ENCODE measurements around the gene ARL2.

GRCh38 chr11:65057526-65057925 lies 43.6 kb downstream of the ARL2 start:
- no peak for TF ChIP-seq NFRKB (IDR thresholded peaks at IDR 0.05)
- TF ChIP-seq ARNT (IDR thresholded peaks at IDR 0.05) = no peak
- no peak for TF ChIP-seq SUZ12 (IDR thresholded peaks at IDR 0.05)
- TF ChIP-seq PKNOX1 (IDR thresholded peaks at IDR 0.05) = no peak
- TF ChIP-seq FOXK2 (IDR thresholded peaks at IDR 0.05) = no peak
- TF ChIP-seq LEF1 (IDR thresholded peaks at IDR 0.05; ENCODE audit: borderline replicate concordance) = no peak
- no peak for TF ChIP-seq ZNF384 (IDR thresholded peaks at IDR 0.05)
- no peak for TF ChIP-seq FOXA1 (IDR thresholded peaks at IDR 0.05)
- TF ChIP-seq SP1 (IDR thresholded peaks at IDR 0.05) = no peak
- TF ChIP-seq BHLHE40 (IDR thresholded peaks at IDR 0.05; ENCODE audit: borderline replicate concordance) = no peak
- TF ChIP-seq TARDBP (IDR thresholded peaks at IDR 0.05) = no peak
- no peak for TF ChIP-seq HDGF (IDR thresholded peaks at IDR 0.05; ENCODE audit: borderline replicate concordance)
- TF ChIP-seq L3MBTL2 (conservative IDR thresholded peaks at IDR 0.05) = no peak
- TF ChIP-seq ELF4 (IDR thresholded peaks at IDR 0.05) = no peak
